IPS-11a (cell line): ENCODE data around the gene TBC1D24.

Experiments used
- H3K4me3 ChIP-seq: one replicate; pipeline ENCODE4 v1.5.1; 2013; ENCODE audit warnings: low read depth, low read length, control low read depth

TBC1D24 gene

DNA sequence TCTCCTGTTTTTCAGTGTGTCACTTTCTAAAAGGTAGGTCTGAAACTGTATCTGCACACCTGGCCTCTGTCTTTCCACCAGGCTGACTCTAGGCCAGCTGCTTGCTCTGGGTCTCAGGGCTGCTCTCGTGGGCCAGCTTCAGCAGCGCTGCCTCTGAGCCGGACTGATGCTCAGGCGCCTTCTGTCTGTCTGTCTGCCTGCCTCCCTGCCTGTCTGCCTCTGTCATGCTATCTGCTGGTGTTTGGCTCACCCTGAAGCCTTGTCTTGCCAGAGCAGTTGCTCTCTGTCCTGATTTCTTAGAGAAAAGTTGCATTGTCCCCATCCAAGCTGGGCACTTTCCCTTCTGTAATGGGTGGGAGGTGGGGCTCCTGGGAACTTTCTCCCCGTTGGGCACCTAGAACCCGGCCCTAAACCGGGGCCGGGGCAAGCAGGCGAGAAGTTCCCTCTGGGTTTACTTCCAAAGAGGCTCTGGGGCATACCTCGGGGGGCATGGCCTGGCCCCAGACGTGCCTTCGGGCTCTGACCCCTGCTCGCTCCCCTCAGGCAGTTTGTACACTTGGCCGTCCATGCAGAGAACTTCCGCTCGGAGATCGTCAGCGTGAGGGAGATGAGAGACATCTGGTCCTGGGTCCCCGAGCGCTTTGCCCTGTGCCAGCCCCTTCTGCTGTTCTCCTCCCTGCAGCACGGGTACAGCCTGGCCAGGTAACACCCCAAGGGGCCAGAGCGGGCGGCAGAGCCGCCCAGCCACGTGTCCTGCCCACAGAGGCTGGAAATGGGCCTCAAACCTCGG lies 23.0 kb downstream of the TBC1D24 start:
- H3K4me3 ChIP-seq, result no peak overlapping the region

DNA sequence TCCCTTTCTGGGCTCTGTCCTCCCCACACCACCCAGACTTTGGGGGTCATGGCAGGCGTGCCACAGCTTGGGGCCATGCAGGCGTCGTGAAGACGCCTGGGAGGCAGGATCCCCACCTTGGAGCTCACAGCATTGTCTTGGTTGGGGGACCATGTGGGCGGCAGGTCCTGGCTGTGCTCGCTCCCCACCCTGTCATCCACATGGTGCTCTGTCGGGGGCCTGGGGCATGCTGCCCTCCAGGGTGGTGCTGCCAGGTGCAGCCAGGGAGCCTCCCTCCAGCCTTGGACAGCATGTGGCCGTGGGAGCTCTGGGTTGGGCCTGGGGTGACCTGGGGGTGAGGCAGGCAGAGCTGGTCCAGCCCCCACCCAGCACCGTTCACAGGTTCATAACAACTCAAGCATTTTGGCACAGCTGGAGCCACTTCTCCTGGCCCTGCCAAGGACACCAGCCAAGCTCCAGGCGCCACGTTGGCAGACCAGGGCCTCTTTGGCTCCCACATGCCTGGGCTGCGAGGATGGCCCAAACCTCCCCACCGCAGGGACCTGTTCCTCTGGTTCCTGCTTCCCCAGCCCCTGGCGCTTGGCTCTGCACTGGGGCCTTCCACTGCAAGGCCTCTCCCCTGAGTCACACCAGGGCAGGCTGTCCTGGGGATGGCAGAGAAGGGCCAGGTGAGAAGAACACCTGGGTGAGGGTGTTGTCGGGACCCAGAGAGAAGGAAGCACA lies 23.8 kb downstream of the TBC1D24 start:
- H3K4me3 ChIP-seq, result no peak overlapping the region

DNA sequence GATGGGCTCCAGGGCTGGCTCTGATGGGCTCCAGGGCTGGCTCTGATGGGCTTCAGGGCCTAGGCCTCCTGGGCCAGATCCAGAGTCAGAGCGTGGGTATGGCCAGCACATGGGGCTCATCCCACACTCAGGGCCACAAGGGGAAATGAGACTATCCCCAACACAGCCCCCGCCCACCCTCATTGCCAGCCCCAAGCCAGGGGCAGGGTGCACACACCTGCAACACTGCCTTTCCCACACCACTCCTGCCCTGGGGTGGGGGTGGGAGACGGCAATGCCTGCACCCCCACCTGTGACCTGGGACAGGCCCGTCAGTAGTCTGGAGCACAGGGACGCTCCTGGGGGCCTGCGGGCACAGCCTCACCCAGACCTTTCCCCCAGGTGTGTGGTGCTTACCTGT lies 24.5 kb downstream of the TBC1D24 start:
- H3K4me3 ChIP-seq, result no peak overlapping the region

DNA sequence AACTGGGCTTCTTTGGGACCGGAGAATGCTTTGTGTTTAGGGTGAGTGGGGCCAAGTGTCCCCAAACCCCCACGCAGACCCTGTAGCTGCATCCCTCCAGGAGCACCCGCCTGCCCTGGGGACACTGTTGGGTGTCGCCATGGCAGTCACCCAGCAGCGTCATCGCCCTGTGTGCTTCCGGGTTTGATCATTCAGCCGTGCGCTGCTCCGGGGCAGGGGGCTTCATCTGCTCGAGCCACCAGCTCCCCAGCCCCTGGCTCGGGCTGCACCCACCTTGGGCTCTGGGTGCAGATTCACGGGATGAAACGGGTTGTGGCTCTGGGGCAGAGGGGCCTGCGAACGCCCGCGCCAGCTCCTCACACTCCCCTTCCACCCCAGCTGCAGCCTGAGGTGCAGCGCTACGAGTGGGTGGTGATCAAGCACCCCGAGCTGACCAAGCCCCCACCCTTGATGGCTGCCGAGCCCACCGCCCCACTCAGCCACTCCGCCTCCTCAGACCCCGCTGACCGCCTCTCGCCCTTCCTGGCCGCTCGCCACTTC lies 25.0 kb downstream of the TBC1D24 start:
- no peak overlapping the region for H3K4me3 ChIP-seq

DNA sequence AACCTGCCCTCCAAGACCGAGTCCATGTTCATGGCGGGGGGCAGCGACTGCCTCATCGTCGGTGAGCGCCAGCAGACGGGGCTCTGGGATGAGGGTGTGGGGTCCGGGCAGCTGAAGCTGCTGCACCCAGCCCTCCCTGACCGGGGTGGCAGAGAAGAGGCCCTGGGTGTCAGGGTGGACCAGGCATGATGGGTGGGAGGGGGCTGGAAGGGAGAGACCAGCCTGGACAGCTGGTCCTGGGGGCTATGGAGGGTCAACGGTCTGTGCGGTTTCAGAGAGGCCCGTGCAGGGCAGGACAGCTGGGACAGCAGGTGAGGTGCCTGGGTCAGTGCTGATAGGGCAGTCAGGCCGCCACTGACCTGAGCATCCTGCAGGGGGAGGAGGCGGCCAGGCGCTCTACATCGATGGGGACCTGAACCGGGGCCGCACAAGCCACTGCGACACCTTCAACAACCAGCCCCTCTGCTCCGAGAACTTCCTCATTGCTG lies 25.5 kb downstream of the TBC1D24 start:
- no peak overlapping the region for H3K4me3 ChIP-seq

DNA sequence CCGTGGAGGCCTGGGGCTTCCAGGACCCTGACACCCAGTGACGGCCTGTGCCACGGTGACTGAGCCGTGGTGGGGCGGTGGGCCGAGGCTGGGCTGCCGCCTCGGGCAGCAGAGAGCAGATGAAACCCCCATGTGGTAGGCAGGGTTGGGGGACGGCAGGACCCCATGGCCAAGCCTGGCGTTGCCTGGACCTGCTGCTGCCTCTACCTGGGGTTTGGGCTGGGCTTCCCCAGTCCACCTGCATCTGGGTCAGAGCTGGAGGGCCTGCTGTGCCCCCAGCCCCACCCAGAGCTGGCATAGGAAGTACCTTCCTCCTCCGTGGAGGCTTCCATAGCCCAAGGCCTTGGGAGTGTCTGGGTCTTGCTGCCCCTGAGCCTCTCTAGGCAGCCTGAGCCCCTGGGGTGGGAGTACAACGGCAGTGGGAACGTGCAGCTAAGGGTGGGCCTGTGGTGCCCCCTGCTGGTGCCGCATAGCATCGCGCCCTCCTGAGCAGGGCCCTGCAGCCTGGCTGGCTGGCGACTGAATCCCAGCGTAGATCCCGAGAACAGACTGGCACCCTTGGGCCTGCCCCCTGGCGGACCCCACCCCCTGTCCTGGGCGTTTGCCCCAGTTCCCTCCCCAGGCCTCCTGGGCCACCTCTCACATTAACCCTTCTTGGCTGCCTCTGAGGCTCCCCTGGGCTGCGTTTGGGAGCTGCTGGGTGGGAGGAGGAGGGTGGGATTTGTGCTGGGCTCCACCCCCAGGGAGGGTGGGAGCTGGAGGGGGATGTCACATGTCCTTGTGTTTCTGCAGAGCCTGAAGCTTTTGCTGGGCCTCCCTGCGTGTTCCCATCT lies 26.2 kb downstream of the TBC1D24 start:
- H3K4me3 ChIP-seq, result no peak overlapping the region

DNA sequence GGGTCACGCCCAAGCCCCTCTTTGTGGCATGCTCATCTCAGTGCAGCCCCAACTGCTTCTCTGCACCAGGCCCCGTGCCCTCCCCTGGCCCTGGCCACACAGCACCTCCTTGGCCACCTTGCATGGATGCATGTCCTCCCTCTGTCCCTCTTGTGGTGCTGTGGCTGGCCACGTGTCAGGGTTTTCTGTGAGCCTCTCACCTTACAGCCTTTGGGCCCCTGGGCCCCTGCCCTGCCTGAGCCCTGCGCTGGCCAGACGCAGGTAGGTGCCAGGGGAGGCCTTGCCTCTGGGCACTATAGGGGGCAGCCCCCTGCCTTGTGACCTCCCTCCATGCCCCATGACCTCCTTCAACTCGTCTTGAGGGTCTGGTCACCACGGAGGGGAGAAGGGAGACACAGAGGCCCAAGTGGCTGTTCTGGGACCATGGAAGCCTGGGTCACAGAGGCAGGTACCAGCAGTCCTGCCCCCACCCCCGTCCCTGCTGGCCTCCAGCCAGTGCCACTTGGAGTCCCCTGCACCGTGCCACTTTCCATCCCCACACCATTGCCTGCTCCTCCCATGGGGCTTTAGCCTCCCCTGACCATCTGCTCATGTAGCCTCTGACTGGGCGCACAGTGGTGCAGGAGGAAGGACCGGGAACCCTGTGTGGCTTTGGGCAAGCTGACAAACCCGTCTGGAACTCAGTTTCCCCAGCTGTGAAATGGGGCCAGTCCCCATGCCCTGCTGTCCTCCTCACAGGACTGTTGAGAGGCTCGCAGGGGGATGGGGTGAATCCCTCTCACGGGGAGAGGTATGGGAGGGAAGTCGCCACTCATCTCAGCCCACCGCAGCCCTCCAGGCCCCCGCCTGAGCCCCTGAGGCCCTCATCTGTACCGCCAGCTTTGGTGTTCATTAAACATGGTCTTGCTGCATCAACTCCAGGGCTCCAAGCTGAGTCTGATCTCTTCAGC lies 27.3 kb downstream of the TBC1D24 start:
- H3K4me3 ChIP-seq, result no peak overlapping the region

DNA sequence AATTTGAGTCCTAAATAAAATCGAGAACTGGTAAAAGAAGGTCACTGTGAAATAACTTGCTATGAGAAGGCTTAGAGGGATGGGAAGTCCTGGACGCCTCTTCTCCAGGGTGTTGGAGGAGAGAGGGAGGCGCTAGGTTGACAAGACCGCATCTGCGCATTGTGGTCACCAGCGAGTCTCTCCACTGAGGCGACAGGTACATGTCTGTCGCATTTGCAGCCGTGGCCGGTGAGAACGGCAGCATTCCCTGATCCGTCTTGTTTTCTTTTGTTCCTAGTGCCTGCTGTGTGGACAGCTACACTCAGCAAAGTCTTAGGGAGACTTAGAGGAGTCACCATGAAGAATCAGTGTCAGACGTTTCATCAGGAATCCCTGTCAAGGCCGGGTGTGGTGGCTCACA lies 30.8 kb downstream of the TBC1D24 start:
- no peak overlapping the region for H3K4me3 ChIP-seq

DNA sequence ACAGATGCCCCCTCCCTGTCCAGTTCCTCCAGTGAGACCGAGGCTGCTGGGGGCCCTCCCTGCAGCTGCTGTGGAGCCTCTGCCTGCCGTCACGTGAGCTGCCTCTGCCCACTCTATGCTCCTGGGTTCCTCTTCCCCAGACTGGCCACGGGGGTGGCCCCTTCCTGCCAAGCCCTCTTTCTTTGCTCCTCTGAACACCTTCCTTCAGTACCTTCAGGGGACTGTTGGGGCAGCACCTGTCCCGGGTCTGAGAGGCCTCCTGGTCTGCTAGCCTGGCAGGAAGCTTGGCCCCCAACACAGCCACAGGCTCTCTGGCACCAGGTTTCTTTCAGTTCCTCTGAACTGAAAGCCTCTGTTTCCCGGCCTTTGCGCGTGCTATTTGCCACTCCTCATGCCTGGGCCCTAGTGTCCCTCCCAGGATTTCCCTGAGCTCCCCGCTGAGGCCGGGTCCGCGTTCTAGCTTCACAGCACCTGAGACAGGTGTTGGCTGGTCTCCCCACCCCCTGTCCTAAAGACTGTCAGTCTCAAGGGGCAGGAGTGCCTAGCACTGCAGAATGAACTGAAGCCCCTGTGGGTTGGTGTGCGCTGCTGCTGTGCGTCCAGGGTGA lies 32.2 kb downstream of the TBC1D24 start:
- H3K4me3 ChIP-seq, result no peak overlapping the region

DNA sequence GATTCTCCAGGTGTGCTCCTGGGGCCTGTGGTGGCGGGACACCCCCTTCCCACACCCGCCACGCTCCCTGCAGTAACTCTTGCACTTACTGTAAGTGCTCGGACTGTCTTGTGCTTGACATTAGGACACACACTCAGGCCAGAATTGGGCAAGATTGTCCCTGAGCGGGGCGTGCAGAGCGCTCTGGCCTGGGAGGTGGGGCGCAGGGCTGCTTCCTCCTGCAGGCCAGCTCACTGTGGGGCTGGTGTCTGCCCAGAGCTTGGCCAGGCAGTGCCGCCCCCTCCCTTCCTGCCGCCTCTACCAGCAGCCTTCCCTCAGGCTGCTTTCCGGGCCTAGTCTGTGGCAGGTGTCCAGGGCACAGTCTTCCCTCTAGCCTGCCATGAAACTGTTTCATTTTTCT lies 32.7 kb downstream of the TBC1D24 start:
- no peak overlapping the region for H3K4me3 ChIP-seq

DNA sequence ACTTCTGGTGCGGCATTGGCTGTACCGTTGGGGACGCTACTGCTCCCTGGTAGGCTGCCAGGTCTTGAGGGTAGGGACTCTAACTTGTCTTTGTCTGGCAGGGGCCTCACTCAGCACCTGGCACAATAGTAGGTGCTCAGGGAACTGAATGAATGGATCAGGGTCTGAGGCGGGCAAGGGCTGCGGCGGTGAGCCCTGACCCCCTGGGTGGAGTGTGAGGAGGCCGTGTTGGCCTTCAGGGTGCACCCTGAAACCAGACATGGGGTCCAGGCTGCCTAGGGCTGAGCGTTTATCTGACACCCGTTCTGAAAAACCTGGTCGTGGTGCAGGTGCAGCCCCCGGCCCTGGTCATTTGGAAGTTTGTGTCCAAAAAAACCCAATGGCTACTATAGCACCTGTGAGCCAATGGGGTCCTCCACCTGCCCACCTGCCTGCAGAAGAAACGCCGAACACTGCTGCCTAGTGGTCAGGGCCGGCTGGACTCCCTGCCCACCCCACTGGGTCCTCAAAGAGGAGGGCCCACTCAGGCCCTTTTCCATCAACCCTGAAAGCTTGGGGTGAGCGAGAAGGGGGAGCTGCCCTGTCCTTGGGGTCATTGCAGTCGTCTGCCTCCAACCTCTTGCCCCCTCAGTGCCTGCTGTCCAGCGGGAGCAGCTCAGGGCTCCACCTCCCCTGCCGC lies 33.9 kb downstream of the TBC1D24 start:
- no peak overlapping the region for H3K4me3 ChIP-seq

DNA sequence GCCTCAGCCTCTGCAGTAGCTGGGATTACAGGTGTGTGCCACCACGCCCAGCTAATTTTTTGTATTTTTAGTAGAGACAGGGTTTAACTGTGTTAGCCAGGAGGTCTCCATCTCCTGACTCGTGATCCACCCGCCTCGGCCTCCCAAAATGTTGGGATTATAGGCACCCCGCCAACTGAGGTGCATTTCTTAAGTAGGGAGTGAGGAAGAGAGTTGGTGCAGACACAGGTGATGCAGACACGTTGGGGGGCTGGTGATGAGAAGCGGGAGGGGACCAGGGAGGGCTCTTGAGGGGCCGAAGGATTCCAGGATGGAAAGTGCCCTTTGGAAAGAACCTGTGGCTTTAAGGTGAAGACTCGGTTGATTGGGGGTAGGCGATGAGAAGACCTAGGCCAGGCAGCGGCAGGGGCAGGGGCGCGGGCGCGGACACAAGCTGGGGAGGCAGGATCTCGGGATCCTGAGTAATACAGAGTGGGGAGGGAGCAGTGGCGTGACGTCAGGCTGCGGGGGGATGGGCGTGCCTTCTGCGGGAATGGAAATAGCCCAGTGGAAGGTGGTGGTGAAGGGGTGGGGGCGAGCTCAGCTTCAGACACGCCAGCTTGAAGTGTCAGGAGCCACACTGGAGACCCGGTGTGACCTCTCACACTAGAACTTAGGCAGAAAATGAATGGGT lies 36.3 kb downstream of the TBC1D24 start:
- no peak overlapping the region for H3K4me3 ChIP-seq

DNA sequence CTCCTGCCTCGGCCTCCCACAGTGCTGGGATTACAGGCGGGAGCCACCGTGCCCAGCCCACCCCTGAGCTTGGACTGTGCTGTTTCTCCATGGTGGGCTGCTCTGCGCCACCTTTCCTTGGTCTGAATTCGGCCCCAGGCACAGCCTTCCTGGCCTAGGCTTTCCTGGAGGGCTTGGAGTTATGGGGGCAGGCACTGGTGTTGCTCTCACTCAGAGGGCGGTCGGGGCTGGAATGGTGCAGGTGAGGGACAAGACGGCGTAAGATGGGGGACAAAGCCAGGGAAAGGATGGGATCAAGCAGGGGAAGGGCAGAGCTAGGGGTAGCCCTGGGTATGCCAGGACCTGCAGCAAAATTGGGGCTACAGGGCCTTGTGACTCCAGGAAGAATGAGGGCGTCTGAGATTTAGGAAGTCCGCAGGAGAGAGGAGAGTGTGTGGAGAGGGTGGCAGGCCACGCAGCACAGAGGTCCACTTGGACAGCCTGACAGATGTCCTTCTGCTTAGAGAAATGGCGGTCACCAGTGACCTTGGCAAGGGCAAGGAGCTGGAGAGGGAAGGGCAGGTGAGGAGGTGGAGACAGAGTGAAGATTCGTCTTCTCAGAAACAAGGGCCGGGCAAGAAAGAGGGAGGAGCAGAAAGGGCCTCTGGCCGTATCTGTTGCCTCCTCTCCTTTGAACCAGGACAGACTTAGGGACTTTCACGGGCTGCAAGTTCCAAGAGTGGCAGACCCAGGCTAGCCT lies 37.2 kb downstream of the TBC1D24 start:
- H3K4me3 ChIP-seq, result no peak overlapping the region

DNA sequence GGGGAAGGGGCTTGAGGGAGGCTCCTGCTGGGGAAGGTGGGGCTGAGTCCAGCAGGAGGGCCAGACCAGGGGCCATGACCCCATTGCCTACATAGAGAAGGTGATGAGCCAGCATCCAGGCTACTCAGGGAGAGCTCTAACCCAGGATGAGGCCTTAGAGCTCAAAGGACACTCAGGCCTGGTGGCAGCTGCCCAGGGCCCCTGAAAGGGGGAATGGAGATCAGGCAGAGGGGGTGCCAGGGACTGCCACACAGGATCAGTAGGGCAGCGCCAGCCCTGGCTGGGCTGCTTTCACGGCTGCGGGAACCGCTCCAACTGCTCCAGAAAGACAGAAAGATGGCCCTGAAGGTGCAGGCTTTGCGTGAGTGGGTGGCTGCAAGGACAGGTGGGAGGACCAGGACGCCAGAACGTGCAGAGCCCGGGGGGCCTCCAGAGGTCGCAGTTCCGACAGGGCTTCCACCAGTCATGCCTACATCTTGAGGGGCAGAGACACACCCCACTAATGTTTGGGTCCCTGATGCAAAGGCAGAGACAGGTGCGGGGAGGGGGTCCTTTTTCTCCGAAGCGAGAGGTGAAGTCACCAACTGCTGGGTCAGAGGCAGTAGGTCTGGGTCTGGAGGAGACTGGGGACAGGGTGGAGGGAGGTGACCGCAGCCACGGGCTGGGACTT lies 37.9 kb downstream of the TBC1D24 start:
- H3K4me3 ChIP-seq, result peak overlapping the region; percentile 77

DNA sequence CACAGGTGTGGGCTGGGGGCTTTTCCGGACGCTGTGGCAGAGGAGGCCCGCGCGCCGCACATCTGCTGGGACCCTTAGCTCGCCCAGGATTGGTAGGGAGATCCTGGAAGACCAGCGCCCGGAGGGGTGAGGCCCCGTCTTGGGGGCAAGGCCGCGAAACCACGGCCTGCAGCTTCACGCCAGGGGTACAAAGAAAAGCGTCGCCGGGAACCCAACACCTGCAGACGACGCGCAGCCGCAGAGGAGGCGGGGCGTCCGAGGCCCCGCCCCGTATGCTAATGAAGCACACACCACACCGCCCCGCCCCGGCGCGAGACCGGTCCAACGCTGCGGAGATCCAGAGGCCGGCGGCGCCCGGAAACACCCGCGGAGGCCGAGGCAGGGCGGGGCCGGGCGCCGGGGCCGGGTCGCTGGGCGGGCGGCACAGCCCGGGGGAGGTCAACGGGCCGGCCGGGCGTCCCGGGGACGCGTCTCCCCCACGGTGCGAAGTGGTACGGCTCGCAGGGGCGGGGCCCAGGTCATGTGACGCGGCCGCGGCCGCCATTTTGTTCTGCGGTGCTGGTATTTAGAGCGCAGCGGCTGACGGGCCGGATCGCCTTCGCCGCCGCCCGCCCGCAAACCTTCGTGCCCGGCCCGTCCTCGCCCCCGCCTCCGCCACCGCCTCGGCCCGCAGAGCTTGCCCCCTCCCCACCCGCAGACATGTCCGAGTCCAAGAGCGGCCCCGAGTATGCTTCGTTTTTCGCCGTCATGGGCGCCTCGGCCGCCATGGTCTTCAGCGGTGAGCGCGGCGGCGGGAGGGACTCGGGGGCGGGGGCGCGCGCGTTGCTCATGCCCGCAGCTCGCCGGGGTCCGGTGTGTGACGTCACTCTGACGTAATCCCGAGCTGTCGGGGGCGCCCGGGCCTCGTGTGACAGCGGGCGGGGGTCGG lies 38.7 kb downstream of the TBC1D24 start, which contains the start of gene ATP6V0C:
Gene ATP6V0C, plus strand, starts transcription at position 548 of the 928 bp plus-strand sequence. Its CDS starts 152 bp downstream, at position 700.
- peak within 1 kb of the TSS; percentile 77 for H3K4me3 ChIP-seq
